ENCODE results near the gene DLG2. TPM values are rescaled to one million over a fixed set of nuclear protein-coding genes. Genes with fewer than 3 reads are reported as not detected.

DLG2 gene
- polyA plus RNA-seq, 1 experiment, result 0.68 TPM

GRCh38 chr11:85602526-85603213 is 24.5 kb downstream of the DLG2 start:
- no peak for TF ChIP-seq CTCF (IDR thresholded peaks at IDR 0.05; ENCODE audit: low read depth, low read length)
- POLR2A ChIA-PET, result no interaction called here
- no peak for DNase-seq (ENCODE audit: low read depth, low spot score)
- Histone ChIP-seq H3K27ac (ENCODE audit: low read depth, low read length) (no peak overlapping the region), H3K4me3 (ENCODE audit: low read depth, low read length) (no peak overlapping the region), H3K9me3 (ENCODE audit: control insufficient read depth, insufficient read depth, low read length) (no peaks in the 10 kb centered on the region), H3K27me3 (ENCODE audit: control insufficient read depth, insufficient read depth, low read length) (no peaks in the 10 kb centered on the region)
- CTCF ChIA-PET, result interaction anchor here (0.6 to 1.1 kb wide), 4 partner anchors 11 to 689 kb away, joined by 3 to 6 read pairs (median 3); no protein-coding TSS in a partner anchor

GRCh38 chr11:85599083-85599482 is 28.1 kb downstream of the DLG2 start:
- Histone ChIP-seq H3K27ac (ENCODE audit: low read depth, low read length) (no peak overlapping the region), H3K27me3 (ENCODE audit: control insufficient read depth, insufficient read depth, low read length) (no peaks in the 10 kb centered on the region), H3K4me3 (ENCODE audit: low read depth, low read length) (no peak overlapping the region), H3K9me3 (ENCODE audit: control insufficient read depth, insufficient read depth, low read length) (no peaks in the 10 kb centered on the region)
- no peak for DNase-seq (ENCODE audit: low read depth, low spot score)
- POLR2A ChIA-PET, result no interaction called here
- TF ChIP-seq CTCF (IDR thresholded peaks at IDR 0.05; ENCODE audit: low read depth, low read length), result no peak
- CTCF ChIA-PET, result no interaction called here

DNA sequence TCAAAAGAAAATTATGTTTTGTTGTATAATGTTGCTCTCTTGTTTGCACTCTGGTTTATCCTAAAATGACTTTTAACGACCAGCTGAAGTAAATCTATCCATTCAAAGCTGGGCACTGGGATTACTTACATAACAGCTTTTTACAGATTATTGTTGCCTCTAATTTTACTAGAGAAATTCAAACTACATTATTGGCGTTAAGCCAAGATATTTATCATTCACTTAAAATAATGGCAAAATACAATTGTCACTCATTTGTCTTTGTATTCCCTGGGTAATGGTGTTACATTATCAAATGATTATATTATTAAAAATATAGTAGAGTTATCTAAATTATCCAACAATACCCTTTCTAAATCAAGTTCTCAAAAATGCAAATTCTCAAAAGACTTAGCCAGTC is 30.3 kb downstream of the DLG2 start:
- POLR2A ChIA-PET, result interaction anchor here (0.6 kb wide), 1 partner anchor 829 kb away, joined by 3 read pairs; no protein-coding TSS in a partner anchor
- DNase-seq (ENCODE audit: low read depth, low spot score), result no peak
- no peaks in the 10 kb centered on the region for H3K9me3 ChIP-seq (ENCODE audit: control insufficient read depth, insufficient read depth, low read length)
- CTCF ChIA-PET, result interaction anchor here (1.7 kb wide), 1 partner anchor 258 kb away, joined by 6 read pairs; the partner anchor contains the start of gene CCDC83
- TF ChIP-seq CTCF (IDR thresholded peaks at IDR 0.05; ENCODE audit: low read depth, low read length), result no peak
- H3K27ac ChIP-seq (ENCODE audit: low read depth, low read length), result no peak overlapping the region
- H3K4me3 ChIP-seq (ENCODE audit: low read depth, low read length), result no peak overlapping the region
- no peaks in the 10 kb centered on the region for H3K27me3 ChIP-seq (ENCODE audit: control insufficient read depth, insufficient read depth, low read length)

DNA sequence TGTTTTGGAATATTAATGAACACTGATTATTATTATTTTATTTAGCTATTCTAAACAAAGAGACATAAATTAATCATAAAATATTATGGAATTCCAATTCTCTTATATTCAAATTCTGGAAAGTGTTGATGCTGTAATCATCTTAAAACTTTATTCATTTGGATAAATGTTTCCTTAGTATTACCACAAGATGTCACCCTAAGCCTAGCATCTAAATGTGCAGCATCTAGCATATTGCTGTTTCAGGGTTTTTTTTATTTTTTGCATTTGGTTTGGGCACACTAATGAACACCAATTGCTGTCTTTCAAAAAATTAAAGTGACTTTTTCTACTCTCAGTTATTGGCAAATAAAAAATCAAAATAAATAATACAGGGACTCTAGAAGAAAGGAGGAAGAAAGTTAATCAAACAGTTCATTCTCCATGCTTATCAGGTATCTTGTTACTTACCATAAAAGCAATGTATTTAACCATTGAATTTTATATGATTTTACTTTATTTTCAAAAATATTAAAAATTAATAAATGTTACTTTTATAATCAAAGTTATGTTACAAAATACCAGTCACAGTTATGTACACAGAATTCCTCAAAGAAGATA is 31.8 kb downstream of the DLG2 start:
- H3K4me3 ChIP-seq (ENCODE audit: low read depth, low read length), result no peak overlapping the region
- CTCF ChIA-PET, result interaction anchor here (0.5 to 1.4 kb wide), 11 partner anchors 9 to 766 kb away, joined by 3 to 8 read pairs (median 4); partner anchors contain the start of gene CCDC89
- TF ChIP-seq CTCF (IDR thresholded peaks at IDR 0.05; ENCODE audit: low read depth, low read length), result peak; percentile 67
- H3K9me3 ChIP-seq (ENCODE audit: control insufficient read depth, insufficient read depth, low read length), result no peaks in the 10 kb centered on the region
- H3K27me3 ChIP-seq (ENCODE audit: control insufficient read depth, insufficient read depth, low read length), result no peaks in the 10 kb centered on the region
- H3K27ac ChIP-seq (ENCODE audit: low read depth, low read length), result no peak overlapping the region
- peak; percentile 8 for DNase-seq (ENCODE audit: low read depth, low spot score)
- POLR2A ChIA-PET, result no interaction called here

GRCh38 chr11:85590848-85591483 is 36.2 kb downstream of the DLG2 start:
- ChIA-PET POLR2A (no interaction called here), CTCF (interaction anchor here (0.6 to 4.5 kb wide), 17 partner anchors 12 to 1754 kb away, joined by 3 to 41 read pairs (median 3); no protein-coding TSS in a partner anchor)
- TF ChIP-seq CTCF (IDR thresholded peaks at IDR 0.05; ENCODE audit: low read depth, low read length), result peak; percentile 32
- no peak overlapping the region for H3K4me3 ChIP-seq (ENCODE audit: low read depth, low read length)
- H3K27ac ChIP-seq (ENCODE audit: low read depth, low read length), result no peak overlapping the region
- H3K27me3 ChIP-seq (ENCODE audit: control insufficient read depth, insufficient read depth, low read length), result peaks cover under 1% of the 10 kb centered on the region
- DNase-seq (ENCODE audit: low read depth, low spot score), result peak; percentile 4
- no peaks in the 10 kb centered on the region for H3K9me3 ChIP-seq (ENCODE audit: control insufficient read depth, insufficient read depth, low read length)
